Measurements from ENCODE around the gene CDC14A. TPM values are rescaled to one million over a fixed set of nuclear protein-coding genes. Genes with fewer than 3 reads are reported as not detected.
A peak's percentile ranks its signal among the peaks of the same experiment; 100 is the strongest.

The CDC14A gene
- total RNA-seq, 1 experiment from 2014 or later = 11.1 TPM

GRCh38 chr1:100542285-100542684, 190.0 kb downstream of the CDC14A start:
- 0 out of 2 replicates have a peak, but pooled peaks cover 4% of the 10 kb centered on the region for H3K4me1 Mint-ChIP-seq
- ATAC-seq (no peak), DNase-seq (ENCODE audit: low spot score) (no peak)
- no peak for TF ChIP-seq ZNF425 (CRISPR knock-in tag; conservative IDR thresholded peaks at IDR 0.05)
- TF ChIP-seq NFATC4 (CRISPR knock-in tag; IDR thresholded peaks at IDR 0.05) = no peak
- TF ChIP-seq ZNF532 (CRISPR knock-in tag; IDR thresholded peaks at IDR 0.05; ENCODE audit: borderline replicate concordance) = no peak
- TF ChIP-seq NR2C2 (CRISPR knock-in tag; IDR thresholded peaks at IDR 0.05) = no peak
- TF ChIP-seq CREB1 (CRISPR knock-in tag; IDR thresholded peaks at IDR 0.05) = no peak
- TF ChIP-seq NR3C1 (CRISPR knock-in tag; conservative IDR thresholded peaks at IDR 0.05; ENCODE audit: low read depth) = no peak
- TF ChIP-seq ZNF219 (CRISPR knock-in tag; IDR thresholded peaks at IDR 0.05; ENCODE audit: borderline replicate concordance) = no peak
- TF ChIP-seq JAZF1 (CRISPR knock-in tag; IDR thresholded peaks at IDR 0.05) = no peak
- no peak for TF ChIP-seq PRRX2 (CRISPR knock-in tag; IDR thresholded peaks at IDR 0.05)
- no peak for TF ChIP-seq ZSCAN18 (CRISPR knock-in tag; IDR thresholded peaks at IDR 0.05)
- TF ChIP-seq RORB (CRISPR knock-in tag; IDR thresholded peaks at IDR 0.05) = no peak
- no peak overlapping the region for H3K4me3 Mint-ChIP-seq
- peaks cover 61% of the 10 kb centered on the region for H3K27me3 Mint-ChIP-seq (ENCODE audit: low read depth)
- ChIA-PET POLR2A (no interaction called here), CTCF (no interaction called here)
- no peak overlapping the region for H3K27ac Mint-ChIP-seq
- H3K36me3 Mint-ChIP-seq = no peaks in the 10 kb centered on the region
- no peaks in the 10 kb centered on the region for H3K9me3 Mint-ChIP-seq

- TF ChIP-seq USF1 (CRISPR knock-in tag; IDR thresholded peaks at IDR 0.05) = no peak
- no peak for TF ChIP-seq FOXP4 (CRISPR knock-in tag; IDR thresholded peaks at IDR 0.05)
- TF ChIP-seq ZBTB21 (CRISPR knock-in tag; IDR thresholded peaks at IDR 0.05; ENCODE audit: borderline replicate concordance) = no peak
- TF ChIP-seq CTCF (IDR thresholded peaks at IDR 0.05) = peak; percentile 38; the same call in 1 of the 2 replicates
- TF ChIP-seq ZBTB43 (CRISPR knock-in tag; IDR thresholded peaks at IDR 0.05) = no peak
- no peak for TF ChIP-seq MAX (CRISPR knock-in tag; IDR thresholded peaks at IDR 0.05)
- Mint-ChIP-seq H3K4me3 (no peak overlapping the region), H3K4me1 (0 out of 2 replicates have a peak, but pooled peaks cover 3% of the 10 kb centered on the region), H3K9me3 (no peaks in the 10 kb centered on the region), H3K27me3 (ENCODE audit: low read depth) (peaks cover 47% of the 10 kb centered on the region), H3K36me3 (no peaks in the 10 kb centered on the region), H3K27ac (no peak overlapping the region)
- CTCF ChIA-PET = interaction anchor here (0.6 to 1.7 kb wide), 13 partner anchors 9 to 325 kb away, joined by 3 to 10 read pairs (median 4); no protein-coding TSS in a partner anchor
- POLR2A ChIA-PET = no interaction called here
- DNase-seq (ENCODE audit: low spot score) = peak; percentile 54
- peak; percentile 76 for ATAC-seq
Measured at GRCh38 chr1:100543640-100544039, 191.3 kb downstream of the CDC14A start.
